Breast epithelium (tissue), 4 donors: ENCODE measurements around the gene CDK14. TPM values are rescaled to one million over a fixed set of nuclear protein-coding genes. Genes with fewer than 3 reads are reported as not detected.

ENCODE experiments used
- DNase-seq, 2 donors: peaks; one replicate each; pipeline ENCODE4 v3.0.0-alpha.2; 2019; ENCODE audit warnings: low spot score in 2 of 2
- H3K27ac ChIP-seq, 2 donors: fragments of 200-600 bp; sonication (generic) in 1 of 2; one replicate each; pipeline ENCODE4 v1.5.1; 2016 to 2019; ENCODE audit warnings: mild to moderate bottlenecking in 1 of 2
- H3K27me3 ChIP-seq, 2 donors: fragments of 200-600 bp; sonication (generic) in 1 of 2; one replicate each; pipeline versions ENCODE4 v1.5.1 to v1.6.0; 2017 to 2019; ENCODE audit warnings: control low read depth in 1 of 2, mild to moderate bottlenecking in 1 of 2
- H3K36me3 ChIP-seq: fragments of 200-600 bp; one replicate; pipeline ENCODE4 v1.5.1; 2019
- H3K4me1 ChIP-seq, 2 donors: fragments of 200-600 bp; sonication (generic); one replicate each; pipeline ENCODE4 v1.5.1; 2016 to 2019; ENCODE audit warnings: control low read depth in 1 of 2
- H3K4me3 ChIP-seq, 3 donors: fragments of 200-600 bp; sonication (generic); 1 replicate in 2 of 3; 2 replicates in 1 of 3; pipeline ENCODE4 v1.5.1; 2016 to 2019; ENCODE audit warnings: mild to moderate bottlenecking in 3 of 3, moderate library complexity in 2 of 3
- H3K9me3 ChIP-seq, 2 donors: fragments of 200-600 bp; sonication (generic) in 1 of 2; one replicate each; pipeline ENCODE4 v1.5.1; 2016 to 2019; ENCODE audit warnings: control low read depth in 1 of 2
- CTCF ChIP-seq, 3 donors: fragments of 450-650 bp; IDR thresholded peaks; one replicate each; pipeline ENCODE4 v1.5.1; 2016 to 2017; ENCODE audit warnings: antibody characterized with exemption in 3 of 3, mild to moderate bottlenecking in 3 of 3, moderate library complexity in 3 of 3
- POLR2A ChIP-seq: fragments of 450-650 bp; IDR thresholded peaks from one replicate; pipeline ENCODE4 v1.6.1; 2016; ENCODE audit warnings: antibody characterized with exemption, mild to moderate bottlenecking, moderate library complexity
- POLR2AphosphoS5 ChIP-seq, 3 donors: sonication (generic); formaldehyde crosslinking; IDR thresholded peaks; one replicate each; pipeline ENCODE4 v1.6.1; 2017; ENCODE audit warnings: antibody characterized with exemption in 3 of 3
- intact Hi-C: fragments of 100-400 bp; cut with DNase I; formaldehyde crosslinking; loops from one replicate; pipeline ENCODE4 v1.15.1; 2023; ENCODE audit warnings: low total_unique reads
- total RNA-seq, 3 donors: library from RNA; depleted of rRNA; stranded (reverse); fragments of >200 nt; gene quantifications; one replicate each; pipeline ENCODE4 v1.1.0, GENCODE V29; 2016

CDK14 gene
- total RNA-seq, 3 donors from 2014 or later, result 16.3 to 64.7 (median 29.8) TPM

DNA sequence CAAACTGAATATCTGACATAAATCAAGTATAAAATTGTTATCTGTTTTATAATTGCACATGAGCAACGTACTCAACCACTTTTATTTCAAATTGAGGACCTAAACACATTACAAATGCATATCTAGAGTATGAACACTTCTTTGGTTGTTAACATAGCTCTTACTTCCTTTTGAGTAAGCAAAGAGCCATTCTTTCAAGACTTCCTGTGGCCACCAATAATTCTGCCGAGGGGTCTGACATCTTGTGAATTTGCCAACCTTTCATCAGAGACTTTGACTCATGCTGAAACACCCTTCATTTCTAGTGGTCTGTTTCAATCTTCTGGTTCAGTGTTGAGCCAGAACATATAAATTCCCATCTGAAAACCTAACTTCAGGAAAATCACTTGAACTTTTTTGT lies 59.4 kb downstream of the CDK14 start:
- no peak overlapping the region for H3K27ac ChIP-seq
- H3K4me3 ChIP-seq, result no peak overlapping the region
- H3K9me3 ChIP-seq, result no peaks in the 10 kb centered on the region
- no peaks in the 10 kb centered on the region for H3K27me3 ChIP-seq
- no peaks in the 10 kb centered on the region for H3K4me1 ChIP-seq
- intact Hi-C loops, result no loop called here
- DNase-seq, result no peak
- no peak for TF ChIP-seq POLR2A
- TF ChIP-seq POLR2AphosphoS5 (IDR thresholded peaks at IDR 0.05), result no peak
- no peak for TF ChIP-seq CTCF (IDR thresholded peaks at IDR 0.05)
- no peaks in the 10 kb centered on the region for H3K36me3 ChIP-seq

GRCh38 chr7:90657481-90657880 lies 61.4 kb downstream of the CDK14 start:
- H3K4me1 ChIP-seq, result no peaks in the 10 kb centered on the region
- no peaks in the 10 kb centered on the region for H3K9me3 ChIP-seq
- no peak for DNase-seq
- no peaks in the 10 kb centered on the region for H3K36me3 ChIP-seq
- no peak overlapping the region for H3K27ac ChIP-seq
- TF ChIP-seq POLR2A, result no peak
- no peak for TF ChIP-seq CTCF (IDR thresholded peaks at IDR 0.05)
- no peak for TF ChIP-seq POLR2AphosphoS5 (IDR thresholded peaks at IDR 0.05)
- intact Hi-C loops, result no loop called here
- H3K4me3 ChIP-seq, result no peak overlapping the region
- H3K27me3 ChIP-seq, result no peaks in the 10 kb centered on the region

DNA sequence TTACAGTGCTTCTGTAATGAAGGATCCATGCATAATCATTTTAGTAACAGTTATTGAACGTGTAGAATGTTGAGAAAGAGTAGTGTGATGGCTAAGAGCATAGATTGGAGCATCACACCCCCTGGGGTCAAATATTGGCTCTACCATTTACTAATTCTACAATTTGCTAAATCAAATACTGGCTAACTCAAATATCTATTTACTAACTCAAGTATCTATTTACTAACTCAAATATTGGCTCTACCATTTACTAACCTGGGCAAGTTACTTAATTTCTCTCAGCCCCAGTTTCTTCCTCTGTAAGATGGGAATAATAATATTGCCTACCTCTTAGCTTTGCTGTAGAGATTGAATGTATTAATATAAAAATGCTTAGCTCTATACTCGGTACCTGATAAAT lies 64.0 kb downstream of the CDK14 start:
- no peaks in the 10 kb centered on the region for H3K9me3 ChIP-seq
- H3K4me3 ChIP-seq, result no peak overlapping the region
- intact Hi-C loops, result no loop called here
- H3K4me1 ChIP-seq, result no peaks in the 10 kb centered on the region
- H3K27me3 ChIP-seq, result no peaks in the 10 kb centered on the region
- no peak overlapping the region for H3K27ac ChIP-seq
- no peak for DNase-seq
- H3K36me3 ChIP-seq, result no peaks in the 10 kb centered on the region
- no peak for TF ChIP-seq POLR2A
- TF ChIP-seq POLR2AphosphoS5 (IDR thresholded peaks at IDR 0.05), result no peak
- no peak for TF ChIP-seq CTCF (IDR thresholded peaks at IDR 0.05)

DNA sequence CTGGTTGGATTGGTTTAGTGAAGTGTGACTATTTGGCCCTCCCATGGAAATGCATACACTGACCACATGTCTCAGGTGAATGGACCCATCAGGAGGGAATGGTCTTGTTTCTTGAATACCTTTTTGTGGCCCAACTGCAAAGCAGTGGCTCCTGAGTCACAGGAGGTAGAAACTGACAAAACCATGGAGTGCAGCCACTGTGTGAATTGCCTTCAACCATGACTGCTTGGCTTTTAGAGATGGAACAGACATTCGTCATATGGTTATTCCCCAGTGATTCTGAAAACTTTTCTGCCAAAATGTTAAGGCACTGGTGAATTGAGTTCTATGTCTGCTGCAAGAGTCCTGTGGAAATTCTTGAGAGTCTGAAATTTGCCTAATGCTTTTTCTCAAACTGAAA lies 64.7 kb downstream of the CDK14 start:
- no peaks in the 10 kb centered on the region for H3K36me3 ChIP-seq
- no peak overlapping the region for H3K4me3 ChIP-seq
- H3K27me3 ChIP-seq, result no peaks in the 10 kb centered on the region
- H3K4me1 ChIP-seq, result no peaks in the 10 kb centered on the region
- TF ChIP-seq POLR2A (no peak), CTCF (IDR thresholded peaks at IDR 0.05) (no peak), POLR2AphosphoS5 (IDR thresholded peaks at IDR 0.05) (no peak)
- H3K9me3 ChIP-seq, result no peaks in the 10 kb centered on the region
- intact Hi-C loops, result no loop called here
- no peak for DNase-seq
- no peak overlapping the region for H3K27ac ChIP-seq

GRCh38 chr7:90661290-90662151 lies 65.4 kb downstream of the CDK14 start:
- peak overlapping the region; percentile 15 to 44 for H3K27ac ChIP-seq

More at GRCh38 chr7:90661290-90662151, 65.4 kb downstream of the CDK14 start:
- Histone ChIP-seq H3K4me3 (no peak overlapping the region), H3K9me3 (no peaks in the 10 kb centered on the region), H3K36me3 (no peaks in the 10 kb centered on the region), H3K27me3 (no peaks in the 10 kb centered on the region), H3K4me1 (no peaks in the 10 kb centered on the region)
- DNase-seq, result no peak
- intact Hi-C loops, result no loop called here
- no peak for TF ChIP-seq POLR2AphosphoS5 (IDR thresholded peaks at IDR 0.05)
- TF ChIP-seq CTCF (IDR thresholded peaks at IDR 0.05), result no peak
- TF ChIP-seq POLR2A, result no peak
